GM12801 (cell line): ENCODE measurements around the gene C12orf43.

Source experiments
- CTCF ChIP-seq: IDR thresholded peaks from one replicate; pipeline ENCODE4 v1.5.1; 2011; ENCODE audit warnings: control low read depth; ENCODE audit not compliant: insufficient read length; ENCODE audit errors: extremely low read depth

C12orf43 gene

GRCh38 chr12:120978296-120979219, 37.7 kb downstream of the C12orf43 start, which contains the start of gene HNF1A:
Gene HNF1A (plus strand): TSS chr12:120978543. CDS start chr12:120978769, 226 bp downstream.
- TF ChIP-seq CTCF: no peak

GRCh38 chr12:120977531-120978295, 38.6 kb downstream of the C12orf43 start:
- TF ChIP-seq CTCF: no peak

- no peak for TF ChIP-seq CTCF
Measured at GRCh38 chr12:120972870-120973543, 43.3 kb downstream of the C12orf43 start.

GRCh38 chr12:120971299-120972180, 44.7 kb downstream of the C12orf43 start:
- TF ChIP-seq CTCF: no peak

- no peak for TF ChIP-seq CTCF
Measured at GRCh38 chr12:120970310-120970709, 46.0 kb downstream of the C12orf43 start.

- TF ChIP-seq CTCF: no peak
Measured at GRCh38 chr12:120965534-120966091, 50.7 kb downstream of the C12orf43 start.
